Astrocyte (in vitro differentiated cells and primary cell): ENCODE results near the gene RBM47. TPM values are rescaled to one million over a fixed set of nuclear protein-coding genes. Genes with fewer than 3 reads are reported as not detected.
"Not testable (repeated sequence)": the region's sequence is repeated elsewhere in the genome, so short reads cannot be mapped to it uniquely, and the experiment has no call there.

Experiments used
- DNase-seq: peaks from one replicate; pipeline ENCODE4 v3.0.0-alpha.2; 2010; ENCODE audit warnings: low read depth
- FAIRE-seq: peaks from 2 replicates; lab custom pipeline; 2011; peaks lifted over from hg19 to GRCh38; lab: Jason Lieb, UNC
- H2AFZ ChIP-seq: 2 replicates; pipeline ENCODE4 v1.6.0; 2012; ENCODE audit warnings: low read depth, low read length, inconsistent platforms
- H3K27ac ChIP-seq: 2 replicates; pipeline ENCODE4 v1.5.1; 2011; ENCODE audit warnings: low read depth, low read length, inconsistent platforms
- H3K27me3 ChIP-seq: 2 replicates; pipeline ENCODE4 v1.6.0; 2011; ENCODE audit warnings: low read length, inconsistent platforms; ENCODE audit not compliant: insufficient read depth
- H3K36me3 ChIP-seq: 2 replicates; pipeline ENCODE4 v1.5.1; 2011; ENCODE audit warnings: low read length, inconsistent platforms; ENCODE audit not compliant: insufficient read depth
- H3K4me1 ChIP-seq: 2 replicates; pipeline ENCODE4 v1.5.1; 2011; ENCODE audit warnings: low read length, inconsistent platforms; ENCODE audit not compliant: insufficient read depth
- H3K4me2 ChIP-seq: 2 replicates; pipeline ENCODE4 v1.6.0; 2012; ENCODE audit warnings: low read length, inconsistent platforms
- H3K4me3 ChIP-seq: 2 replicates; pipeline ENCODE4 v1.5.1; 2011; ENCODE audit warnings: low read depth, mild to moderate bottlenecking, low read length, inconsistent platforms; ENCODE audit not compliant: insufficient read depth
- H3K79me2 ChIP-seq: 2 replicates; pipeline ENCODE4 v1.6.0; 2012; ENCODE audit warnings: mild to moderate bottlenecking, low read length, inconsistent platforms; ENCODE audit not compliant: insufficient read depth
- H3K9ac ChIP-seq: 2 replicates; pipeline ENCODE4 v1.6.0; 2012; ENCODE audit warnings: mild to moderate bottlenecking, low read length, inconsistent platforms
- H3K9me3 ChIP-seq: 2 replicates; pipeline ENCODE4 v1.5.1; 2012; ENCODE audit warnings: low read depth, mild to moderate bottlenecking, low read length, inconsistent platforms; ENCODE audit not compliant: insufficient read depth
- H4K20me1 ChIP-seq: 2 replicates; pipeline ENCODE4 v1.6.0; 2012; ENCODE audit warnings: low read length, inconsistent platforms; ENCODE audit not compliant: insufficient read depth
- H3K27ac Mint-ChIP-seq: one replicate; pipeline ENCODE4 v1.8.0; 2021; ENCODE audit warnings: mild to moderate bottlenecking, mixed read lengths; ENCODE audit not compliant: unreplicated experiment
- H3K27me3 Mint-ChIP-seq: one replicate; pipeline ENCODE4 v1.8.0; 2021; ENCODE audit warnings: low read depth, mixed read lengths; ENCODE audit not compliant: unreplicated experiment
- H3K36me3 Mint-ChIP-seq: one replicate; pipeline ENCODE4 v1.8.0; 2021; ENCODE audit warnings: low read depth, mixed read lengths; ENCODE audit not compliant: unreplicated experiment
- H3K4me1 Mint-ChIP-seq: one replicate; pipeline ENCODE4 v1.8.0; 2021; ENCODE audit warnings: low read depth, mixed read lengths; ENCODE audit not compliant: unreplicated experiment
- H3K4me3 Mint-ChIP-seq: one replicate; pipeline ENCODE4 v1.8.0; 2021; ENCODE audit warnings: mild to moderate bottlenecking, moderate library complexity, mixed read lengths; ENCODE audit not compliant: unreplicated experiment
- H3K9me3 Mint-ChIP-seq: one replicate; pipeline ENCODE4 v1.8.0; 2021; ENCODE audit warnings: mild to moderate bottlenecking, mixed read lengths; ENCODE audit not compliant: unreplicated experiment
- CTCF ChIP-seq: IDR thresholded peaks from 2 replicates; pipeline ENCODE4 v1.5.1; 2011; ENCODE audit warnings: low read depth, mild to moderate bottlenecking, inconsistent platforms, low read length, moderate library complexity; ENCODE audit not compliant: insufficient read depth
- EZH2 ChIP-seq: IDR thresholded peaks from 2 replicates; pipeline ENCODE4 v1.6.1; 2012; ENCODE audit warnings: mild to moderate bottlenecking, low read length, inconsistent platforms; ENCODE audit not compliant: insufficient read depth
- total RNA-seq: library from RNA; stranded (reverse); gene quantifications from 2 replicates; pipeline ENCODE4 v1.2.1, GENCODE V29; 2021

Gene RBM47
- total RNA-seq, 1 donor from 2014 or later: 2.9 TPM

DNA sequence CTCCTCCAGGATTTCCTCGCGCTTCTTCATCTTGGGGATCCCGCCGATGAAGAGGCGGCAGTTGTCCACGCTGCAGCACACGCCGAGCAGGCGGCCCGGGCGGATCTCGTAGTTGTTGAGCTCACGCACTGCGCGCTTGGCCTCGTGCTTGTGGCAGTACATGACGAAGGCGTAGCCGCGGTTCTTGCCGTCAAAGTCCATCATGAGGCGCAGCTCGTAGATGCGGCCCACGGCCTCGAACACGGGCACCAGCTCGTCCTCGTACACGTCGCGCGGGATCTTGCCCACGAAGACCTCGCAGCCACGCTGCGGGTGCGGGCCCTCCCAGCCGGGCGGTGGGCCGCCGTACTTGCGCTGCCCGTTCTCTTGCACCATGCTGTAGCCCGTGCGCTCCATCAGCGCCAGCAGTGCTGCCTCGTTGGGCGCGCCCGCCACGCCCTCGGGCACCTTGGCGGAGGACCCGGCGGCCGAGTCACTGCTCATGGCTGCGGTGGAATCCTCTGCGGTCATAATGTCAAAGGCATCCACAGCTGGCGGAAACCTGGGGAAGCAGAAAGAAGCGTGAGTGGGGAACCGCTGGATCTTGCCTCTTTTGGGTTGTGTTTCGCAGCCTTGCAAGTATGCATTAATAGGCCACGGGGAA is 191.2 kb downstream of the RBM47 start:
- Mint-ChIP-seq H3K9me3 (no peaks in the 10 kb centered on the region), H3K4me3 (no peak overlapping the region), H3K4me1 (no peaks in the 10 kb centered on the region), H3K36me3 (no peaks in the 10 kb centered on the region), H3K27me3 (no peaks in the 10 kb centered on the region), H3K27ac (no peak overlapping the region)
- Histone ChIP-seq H2AFZ (no peak overlapping the region), H3K79me2 (no peaks in the 10 kb centered on the region), H3K9me3 (no peaks in the 10 kb centered on the region), H3K27me3 (no peaks in the 10 kb centered on the region), H3K4me3 (no peak overlapping the region), H3K4me1 (no peaks in the 10 kb centered on the region), H4K20me1 (no peaks in the 10 kb centered on the region), H3K36me3 (no peaks in the 10 kb centered on the region), H3K4me2 (no peak overlapping the region), H3K9ac (no peak overlapping the region), H3K27ac (no peak overlapping the region)
- no peak for TF ChIP-seq CTCF
- TF ChIP-seq EZH2: no peak
- DNase-seq (no peak), FAIRE-seq (no peak)

- Histone ChIP-seq H3K4me3 (no peak overlapping the region), H2AFZ (no peak overlapping the region), H3K79me2 (no peaks in the 10 kb centered on the region), H3K27ac (no peak overlapping the region), H4K20me1 (no peaks in the 10 kb centered on the region), H3K36me3 (no peaks in the 10 kb centered on the region), H3K9ac (no peak overlapping the region), H3K27me3 (no peaks in the 10 kb centered on the region), H3K4me1 (no peaks in the 10 kb centered on the region), H3K9me3 (no peaks in the 10 kb centered on the region), H3K4me2 (no peak overlapping the region)
- no peak overlapping the region for H3K4me3 Mint-ChIP-seq
- no peak for DNase-seq
- no peaks in the 10 kb centered on the region for H3K36me3 Mint-ChIP-seq
- no peak overlapping the region for H3K27ac Mint-ChIP-seq
- no peaks in the 10 kb centered on the region for H3K4me1 Mint-ChIP-seq
- TF ChIP-seq EZH2 (no peak), CTCF (no peak)
- no peak for FAIRE-seq
- no peaks in the 10 kb centered on the region for H3K9me3 Mint-ChIP-seq
- H3K27me3 Mint-ChIP-seq: no peaks in the 10 kb centered on the region
These were observed 191.8 kb downstream of the RBM47 start for GRCh38 chr4:40437741-40438383.

DNA sequence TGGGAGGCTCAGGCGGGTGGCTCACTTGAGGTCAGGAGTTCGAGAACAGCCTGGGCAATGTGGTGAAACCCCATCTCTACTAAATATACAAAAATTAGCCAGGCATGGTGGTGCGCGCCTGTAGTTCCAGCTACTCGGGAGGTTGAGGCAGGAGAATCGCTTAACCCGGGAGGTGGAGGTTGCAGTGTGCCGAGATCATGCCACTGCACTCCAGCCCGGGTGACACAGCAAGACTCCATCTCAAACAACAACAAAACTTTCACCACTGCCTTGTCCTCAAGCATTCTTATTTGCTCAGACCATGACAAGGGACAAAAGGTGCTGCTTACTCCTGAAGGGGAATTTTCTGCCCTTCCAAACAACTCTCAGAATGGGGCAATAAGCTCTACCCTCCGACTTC is 194.4 kb downstream of the RBM47 start:
- H3K4me3 Mint-ChIP-seq, H3K4me3 ChIP-seq, H2AFZ ChIP-seq, H3K4me2 ChIP-seq, H3K4me1 Mint-ChIP-seq, H3K9me3 Mint-ChIP-seq, H3K27me3 ChIP-seq, H3K36me3 ChIP-seq, H3K9ac ChIP-seq, H4K20me1 ChIP-seq, H3K9me3 ChIP-seq, H3K27ac ChIP-seq, H3K27ac Mint-ChIP-seq, H3K79me2 ChIP-seq, FAIRE-seq, H3K27me3 Mint-ChIP-seq, H3K4me1 ChIP-seq, H3K36me3 Mint-ChIP-seq, DNase-seq: not testable (repeated sequence)
